Measurements from ENCODE around the gene OSCP1.

OSCP1 gene

DNA sequence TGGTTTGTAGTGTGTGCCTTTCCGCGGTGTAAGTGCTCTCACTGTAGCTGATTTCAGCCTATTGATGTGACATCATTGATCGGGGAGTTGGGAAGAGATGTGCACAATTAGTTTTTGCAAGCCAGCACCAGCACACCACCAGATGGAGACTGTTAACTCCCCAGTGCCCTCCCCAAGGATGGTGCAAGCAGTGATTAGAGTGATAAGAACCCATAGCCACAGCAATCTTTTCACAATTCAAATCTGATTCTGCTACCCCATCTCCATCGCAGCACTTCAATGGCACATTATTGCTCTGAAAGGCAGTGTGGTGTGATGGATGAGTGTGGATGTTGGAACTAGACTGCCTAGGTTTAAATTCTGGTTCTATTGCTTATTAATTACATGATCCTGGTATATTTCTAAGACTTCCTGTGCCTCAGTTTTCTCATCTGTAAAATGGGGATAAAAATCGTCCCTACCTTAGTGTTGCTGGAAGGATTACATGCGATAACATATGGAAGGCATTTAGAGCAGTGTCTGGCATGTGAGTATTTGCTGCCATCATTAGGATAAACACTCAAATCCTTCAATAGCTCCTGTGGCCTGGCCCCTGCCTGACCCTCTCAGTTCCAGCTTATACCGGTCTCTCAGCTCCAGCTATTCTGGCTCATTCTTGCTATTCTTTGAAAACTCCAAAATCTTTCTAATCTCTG is 25.8 kb upstream of the OSCP1 start:
- TF ChIP-seq, protein P1, sequence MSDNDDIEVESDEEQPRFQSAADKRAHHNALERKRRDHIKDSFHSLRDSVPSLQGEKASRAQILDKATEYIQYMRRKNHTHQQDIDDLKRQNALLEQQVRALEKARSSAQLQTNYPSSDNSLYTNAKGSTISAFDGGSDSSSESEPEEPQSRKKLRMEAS (IDR thresholded peaks at IDR 0.05; ENCODE audit: low read depth, low read length) = no peak
- TF ChIP-seq POLR2A (IDR thresholded peaks at IDR 0.05; ENCODE audit: extremely low read depth, insufficient read length) (no peak), MYC (IDR thresholded peaks at IDR 0.05; ENCODE audit: low read depth, low read length) (no peak)
- TF ChIP-seq, protein P2, sequence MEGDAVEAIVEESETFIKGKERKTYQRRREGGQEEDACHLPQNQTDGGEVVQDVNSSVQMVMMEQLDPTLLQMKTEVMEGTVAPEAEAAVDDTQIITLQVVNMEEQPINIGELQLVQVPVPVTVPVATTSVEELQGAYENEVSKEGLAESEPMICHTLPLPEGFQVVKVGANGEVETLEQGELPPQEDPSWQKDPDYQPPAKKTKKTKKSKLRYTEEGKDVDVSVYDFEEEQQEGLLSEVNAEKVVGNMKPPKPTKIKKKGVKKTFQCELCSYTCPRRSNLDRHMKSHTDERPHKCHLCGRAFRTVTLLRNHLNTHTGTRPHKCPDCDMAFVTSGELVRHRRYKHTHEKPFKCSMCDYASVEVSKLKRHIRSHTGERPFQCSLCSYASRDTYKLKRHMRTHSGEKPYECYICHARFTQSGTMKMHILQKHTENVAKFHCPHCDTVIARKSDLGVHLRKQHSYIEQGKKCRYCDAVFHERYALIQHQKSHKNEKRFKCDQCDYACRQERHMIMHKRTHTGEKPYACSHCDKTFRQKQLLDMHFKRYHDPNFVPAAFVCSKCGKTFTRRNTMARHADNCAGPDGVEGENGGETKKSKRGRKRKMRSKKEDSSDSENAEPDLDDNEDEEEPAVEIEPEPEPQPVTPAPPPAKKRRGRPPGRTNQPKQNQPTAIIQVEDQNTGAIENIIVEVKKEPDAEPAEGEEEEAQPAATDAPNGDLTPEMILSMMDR (IDR thresholded peaks at IDR 0.05; ENCODE audit: low read depth, low read length) = no peak
- no peak for DNase-seq (ENCODE audit: low read depth)

DNA sequence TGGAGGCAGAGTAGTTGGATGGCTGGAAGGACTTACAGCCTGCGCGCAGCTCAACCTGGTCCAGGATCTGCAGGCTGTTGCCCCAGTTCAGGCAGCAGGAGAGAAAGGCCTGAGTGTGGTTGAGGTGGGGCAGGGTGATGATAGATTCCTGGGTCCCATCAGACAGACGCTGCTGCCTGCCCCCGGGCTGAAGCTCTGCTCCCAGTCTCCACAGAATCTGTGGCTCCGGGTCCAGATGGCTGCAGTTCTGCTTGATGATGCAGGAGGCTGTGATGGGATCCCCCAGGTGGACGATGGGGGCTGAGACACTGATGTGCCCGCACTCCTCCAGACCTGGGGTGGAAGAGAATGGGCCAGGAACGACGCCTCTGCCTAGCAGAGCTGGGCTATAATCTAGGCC is 25.1 kb upstream of the OSCP1 start:
- TF ChIP-seq, protein P2 (IDR thresholded peaks at IDR 0.05; ENCODE audit: low read depth, low read length) = no peak
- no peak for TF ChIP-seq MYC (IDR thresholded peaks at IDR 0.05; ENCODE audit: low read depth, low read length)
- TF ChIP-seq, protein P1 (IDR thresholded peaks at IDR 0.05; ENCODE audit: low read depth, low read length) = no peak
- no peak for TF ChIP-seq POLR2A (IDR thresholded peaks at IDR 0.05; ENCODE audit: extremely low read depth, insufficient read length)
- no peak overlapping the region for H3K4me3 ChIP-seq (ENCODE audit: low read depth, low read length)
- DNase-seq (ENCODE audit: low read depth) = no peak

More for the DNA sequence above, 25.8 kb upstream of the OSCP1 start:
- no peak overlapping the region for H3K4me3 ChIP-seq (ENCODE audit: low read depth, low read length)

DNA sequence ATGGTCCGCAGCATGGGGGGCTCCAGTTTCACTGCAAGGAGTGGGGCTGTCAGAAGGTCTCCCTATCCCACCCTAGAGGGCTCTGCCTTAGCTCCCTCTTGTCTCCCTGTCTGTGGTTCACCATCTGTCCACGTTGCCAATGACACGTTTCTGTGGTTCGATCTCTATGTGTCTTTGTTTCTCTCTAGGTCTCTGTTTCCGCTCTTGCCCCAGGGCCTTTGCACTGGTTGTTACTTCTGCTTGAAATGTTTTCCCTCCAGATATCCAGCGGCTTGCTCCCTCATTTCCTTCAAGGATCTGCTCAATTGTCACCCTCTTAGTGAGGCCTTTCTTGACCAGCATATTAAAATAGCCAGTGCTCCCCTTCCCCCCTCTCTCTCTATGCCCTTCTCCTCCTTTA is 22.4 kb upstream of the OSCP1 start:
- DNase-seq (ENCODE audit: low read depth) = no peak
- TF ChIP-seq MYC (IDR thresholded peaks at IDR 0.05; ENCODE audit: low read depth, low read length) = no peak
- TF ChIP-seq POLR2A (IDR thresholded peaks at IDR 0.05; ENCODE audit: extremely low read depth, insufficient read length) = no peak
- TF ChIP-seq, protein P1 (IDR thresholded peaks at IDR 0.05; ENCODE audit: low read depth, low read length) = no peak
- TF ChIP-seq, protein P2 (IDR thresholded peaks at IDR 0.05; ENCODE audit: low read depth, low read length) = no peak
- H3K4me3 ChIP-seq (ENCODE audit: low read depth, low read length) = no peak overlapping the region

DNA sequence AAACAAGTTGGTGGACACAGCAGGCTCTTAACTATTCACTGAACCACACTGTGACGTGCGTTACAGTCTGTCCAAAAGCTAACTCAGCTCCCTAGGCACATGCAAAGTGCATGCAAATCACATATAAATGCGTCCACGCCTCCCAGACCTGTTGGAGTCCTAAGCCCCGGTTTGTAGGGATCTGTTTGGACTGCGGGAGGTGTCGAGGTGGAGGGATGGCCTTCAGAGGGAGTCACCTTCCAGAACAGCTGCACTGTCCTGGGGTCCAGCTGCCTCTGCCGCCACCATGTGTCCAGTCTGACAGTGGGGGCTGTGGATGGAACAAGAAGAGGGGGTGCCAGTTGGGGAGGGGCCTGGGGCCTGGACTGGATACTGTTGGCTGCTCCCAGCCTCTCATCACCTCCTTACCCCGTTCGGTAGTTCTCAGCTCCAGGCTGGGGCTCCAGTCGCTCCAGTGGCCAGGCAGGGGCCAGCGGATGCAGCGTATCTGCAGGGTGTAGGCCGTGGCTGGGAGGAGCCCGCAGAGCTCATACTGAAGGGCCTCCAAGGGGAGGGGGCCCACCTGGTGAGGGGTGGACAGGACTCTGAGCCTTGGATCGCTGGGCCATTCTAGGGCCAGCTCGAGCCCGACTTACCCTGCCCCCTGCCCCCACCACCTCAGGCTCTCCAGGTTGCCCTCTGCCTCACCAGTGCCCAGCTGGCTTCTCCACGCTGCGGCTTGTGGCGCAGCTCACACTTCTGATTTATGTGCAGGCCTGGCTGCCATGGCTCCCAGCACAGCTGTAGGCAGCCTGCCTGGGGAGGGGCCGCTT is 21.8 kb upstream of the OSCP1 start:
- no peak for DNase-seq (ENCODE audit: low read depth)
- no peak overlapping the region for H3K4me3 ChIP-seq (ENCODE audit: low read depth, low read length)
- TF ChIP-seq, protein P2 (IDR thresholded peaks at IDR 0.05; ENCODE audit: low read depth, low read length) = no peak
- TF ChIP-seq POLR2A (IDR thresholded peaks at IDR 0.05; ENCODE audit: extremely low read depth, insufficient read length) = no peak
- TF ChIP-seq MYC (IDR thresholded peaks at IDR 0.05; ENCODE audit: low read depth, low read length) = no peak
- TF ChIP-seq, protein P1 (IDR thresholded peaks at IDR 0.05; ENCODE audit: low read depth, low read length) = no peak

DNA sequence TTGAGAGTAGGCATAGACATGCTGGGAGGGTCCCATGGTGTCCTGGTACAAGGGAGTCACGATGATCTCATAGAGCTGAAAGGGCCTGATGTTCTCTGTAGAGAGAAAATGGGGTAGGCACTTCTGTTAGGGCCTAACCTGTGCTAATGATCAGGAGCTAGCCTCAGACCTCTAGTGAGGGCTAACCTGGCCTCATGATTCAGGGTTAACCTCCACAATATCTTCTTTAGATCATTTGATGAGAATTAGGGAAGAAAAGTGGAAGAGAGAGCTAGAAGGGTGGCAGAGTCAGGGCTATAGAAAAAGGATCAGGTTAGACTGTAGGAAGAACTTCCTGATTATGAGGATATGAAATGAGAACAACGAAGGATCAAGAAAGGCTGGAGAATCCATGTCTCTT is 18.9 kb upstream of the OSCP1 start:
- TF ChIP-seq, protein P1 (IDR thresholded peaks at IDR 0.05; ENCODE audit: low read depth, low read length) = no peak
- TF ChIP-seq POLR2A (IDR thresholded peaks at IDR 0.05; ENCODE audit: extremely low read depth, insufficient read length) (no peak), MYC (IDR thresholded peaks at IDR 0.05; ENCODE audit: low read depth, low read length) (no peak)
- TF ChIP-seq, protein P2 (IDR thresholded peaks at IDR 0.05; ENCODE audit: low read depth, low read length) = no peak
- no peak for DNase-seq (ENCODE audit: low read depth)

More for the DNA sequence above, 18.9 kb upstream of the OSCP1 start:
- no peak overlapping the region for H3K4me3 ChIP-seq (ENCODE audit: low read depth, low read length)
